Activated CD4-positive, CD25-positive, alpha-beta regulatory T cell treated with anti-CD3 and anti-CD28 coated beads, Interleukin-2, amount 50 U/mL, for 16 hours (primary cell): ENCODE data around the gene SKOR1.

ENCODE experiments used
- DNase-seq: peaks from one replicate; pipeline ENCODE4 v3.0.0-alpha.2; 2020; ENCODE audit warnings: low read depth, low spot score

Gene SKOR1

GRCh38 chr15:67820122-67820991 lies 5.0 kb upstream of the SKOR1 start:
- DNase-seq: no peak

DNA sequence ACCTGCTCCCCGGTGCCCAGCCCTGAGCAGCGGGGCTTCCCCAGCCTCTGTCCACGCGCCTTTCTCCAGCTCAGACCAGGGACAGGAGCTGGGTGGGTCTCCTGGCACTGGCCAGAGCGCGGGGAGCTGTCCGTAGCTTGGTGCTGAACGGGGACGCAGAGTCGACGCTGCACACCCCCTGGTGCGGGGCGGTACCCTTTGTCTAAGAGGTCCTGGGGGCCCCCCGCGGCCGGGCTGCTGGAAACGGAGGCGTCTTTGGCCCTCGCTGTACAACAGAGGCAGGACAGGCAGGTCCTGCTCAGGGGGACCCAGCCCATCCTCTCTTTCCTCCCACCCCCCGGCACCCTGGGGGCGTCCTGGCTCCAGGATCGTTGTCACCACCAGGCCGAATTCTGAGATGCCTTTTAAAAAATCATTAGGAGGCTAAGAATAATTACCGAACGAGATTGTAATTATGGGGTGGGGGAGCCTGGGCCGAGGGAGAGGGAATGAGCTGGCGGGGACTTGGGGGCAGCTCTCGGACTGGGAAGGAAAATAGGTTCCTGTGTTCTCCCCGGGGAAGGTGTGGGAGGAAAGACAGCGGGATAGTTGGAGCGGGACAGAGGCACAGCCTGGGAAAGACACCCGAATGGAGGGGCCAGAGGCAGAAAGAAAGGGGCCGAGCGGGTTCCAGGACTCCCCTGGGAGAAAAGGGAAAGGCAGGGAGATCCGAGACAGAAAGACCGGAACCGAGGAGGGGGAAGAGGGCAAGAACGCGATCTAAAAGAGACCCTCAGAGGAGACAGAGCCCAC lies 4.1 kb upstream of the SKOR1 start:
- no peak for DNase-seq

- no peak for DNase-seq
Measured at GRCh38 chr15:67821784-67822440, 3.4 kb upstream of the SKOR1 start.

DNA sequence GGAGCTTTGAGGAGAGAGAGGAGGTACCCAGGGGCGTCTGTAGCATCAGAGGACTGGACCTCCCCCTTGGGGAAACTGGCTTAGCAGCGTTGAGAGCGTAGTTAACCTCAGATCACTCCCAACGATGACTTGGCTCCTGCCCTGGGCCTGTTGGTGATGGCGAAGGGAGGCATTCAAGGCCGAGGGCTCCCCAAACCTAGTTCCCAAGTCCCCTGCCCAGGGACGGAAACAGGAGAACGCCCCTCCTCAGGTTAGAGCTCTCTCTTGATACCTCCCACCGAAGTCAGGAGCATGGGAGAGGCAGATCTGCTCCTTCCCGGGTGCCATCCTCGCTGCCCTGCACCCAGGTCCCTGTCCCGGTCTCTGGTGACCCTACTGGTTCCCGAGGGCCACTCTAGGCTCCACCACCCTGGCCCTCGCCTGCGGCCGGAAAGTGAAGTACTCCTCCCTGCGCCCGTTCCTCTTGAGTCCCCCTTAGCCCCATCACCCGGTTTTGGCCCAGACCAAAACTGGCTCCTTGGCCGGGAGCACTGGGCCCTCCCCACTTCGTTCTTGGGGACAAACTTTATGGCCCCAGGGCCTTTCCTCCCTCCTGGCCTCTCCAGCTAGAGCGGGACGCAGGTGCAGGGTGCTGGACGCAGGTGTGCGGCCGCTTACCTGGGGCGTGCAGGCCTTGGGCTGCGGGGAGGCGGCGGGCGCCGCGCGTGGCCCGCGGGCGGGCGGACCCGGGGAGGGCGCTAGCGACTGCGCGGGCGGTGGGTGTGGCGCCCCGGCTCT lies 2.6 kb upstream of the SKOR1 start:
- no peak for DNase-seq

DNA sequence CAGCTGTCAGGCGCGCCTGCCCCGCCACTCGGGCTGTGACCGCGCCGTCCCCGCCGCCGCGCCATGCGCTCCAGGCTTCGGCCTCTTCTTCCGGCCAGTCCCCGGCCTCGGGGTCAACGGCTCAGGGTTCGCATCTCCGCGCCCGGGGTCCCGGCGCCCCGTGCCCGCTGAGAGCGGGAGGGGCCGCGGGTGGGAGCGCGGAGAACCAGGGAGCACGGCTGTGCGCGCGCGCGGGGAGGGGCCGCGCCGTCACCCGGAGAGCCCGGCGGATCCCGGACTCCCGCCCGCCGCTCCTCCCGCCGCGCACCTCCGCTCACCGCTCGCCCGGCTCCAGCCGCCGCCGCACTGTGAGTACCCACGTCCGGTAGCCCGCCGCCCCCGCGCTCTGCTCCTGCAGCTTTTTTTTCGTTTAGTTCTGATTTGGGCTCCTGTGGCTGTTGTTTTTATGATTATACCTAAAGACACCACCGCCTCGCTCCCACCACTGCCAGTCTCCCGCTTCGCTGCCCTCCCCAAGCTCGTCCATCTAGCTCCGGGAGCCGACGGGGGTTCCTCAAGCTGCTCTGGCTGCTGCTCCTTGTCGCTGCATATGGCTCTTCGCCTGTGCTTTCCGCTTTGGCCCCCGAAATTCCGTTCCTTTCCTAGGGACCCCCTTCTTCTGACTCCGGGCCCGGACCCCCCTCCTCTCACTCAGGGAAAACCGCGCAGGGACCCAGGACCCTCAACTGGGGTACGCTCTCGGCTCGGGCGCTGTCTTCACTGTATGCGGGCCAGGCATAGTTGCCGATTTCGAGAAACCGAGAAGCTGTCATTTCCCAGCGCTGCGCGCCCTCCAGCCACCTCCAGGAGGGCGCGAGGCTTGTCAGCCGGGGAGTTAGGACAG lies 1.8 kb upstream of the SKOR1 start:
- DNase-seq: no peak

DNA sequence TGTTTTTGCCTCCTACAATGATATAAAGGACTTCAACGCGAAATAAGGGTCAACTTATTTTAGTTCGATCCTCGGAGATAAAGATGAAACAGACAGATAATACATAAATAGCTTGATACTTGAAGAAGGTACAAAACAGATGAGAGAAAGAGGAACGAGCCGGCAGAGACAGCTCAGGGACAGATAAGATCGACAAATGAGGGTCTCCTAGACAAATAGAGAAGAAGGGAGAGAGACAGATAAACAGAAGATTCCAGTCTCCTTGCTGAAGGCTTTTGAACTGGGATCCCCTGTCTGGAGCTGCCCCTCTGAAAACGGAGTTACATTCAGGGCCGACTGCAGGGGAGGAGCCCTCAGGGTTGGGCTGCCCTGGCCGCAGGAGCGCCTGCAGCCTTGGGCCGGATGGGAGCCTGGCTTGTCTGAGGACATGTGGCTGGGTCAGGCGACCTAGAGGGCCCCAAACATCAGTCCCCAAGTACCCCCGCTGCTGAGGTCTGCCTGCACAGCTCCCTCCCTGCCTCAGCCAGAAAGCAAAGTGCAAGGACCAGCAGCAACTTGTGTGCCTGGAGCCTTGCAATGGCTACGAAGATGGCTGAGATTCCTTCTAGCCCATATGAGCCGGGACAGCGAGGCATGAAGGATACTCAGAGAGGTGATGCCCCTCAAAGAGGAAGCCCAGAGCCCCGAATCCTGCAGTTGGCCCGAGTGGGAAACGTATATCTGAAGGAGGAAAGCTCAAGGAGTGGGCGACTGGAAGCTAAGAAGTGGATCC lies 926 bp upstream of the SKOR1 start:
- no peak for DNase-seq

- DNase-seq: no peak
Measured at GRCh38 chr15:67825881-67826716, 790 bp downstream of the SKOR1 start.

DNA sequence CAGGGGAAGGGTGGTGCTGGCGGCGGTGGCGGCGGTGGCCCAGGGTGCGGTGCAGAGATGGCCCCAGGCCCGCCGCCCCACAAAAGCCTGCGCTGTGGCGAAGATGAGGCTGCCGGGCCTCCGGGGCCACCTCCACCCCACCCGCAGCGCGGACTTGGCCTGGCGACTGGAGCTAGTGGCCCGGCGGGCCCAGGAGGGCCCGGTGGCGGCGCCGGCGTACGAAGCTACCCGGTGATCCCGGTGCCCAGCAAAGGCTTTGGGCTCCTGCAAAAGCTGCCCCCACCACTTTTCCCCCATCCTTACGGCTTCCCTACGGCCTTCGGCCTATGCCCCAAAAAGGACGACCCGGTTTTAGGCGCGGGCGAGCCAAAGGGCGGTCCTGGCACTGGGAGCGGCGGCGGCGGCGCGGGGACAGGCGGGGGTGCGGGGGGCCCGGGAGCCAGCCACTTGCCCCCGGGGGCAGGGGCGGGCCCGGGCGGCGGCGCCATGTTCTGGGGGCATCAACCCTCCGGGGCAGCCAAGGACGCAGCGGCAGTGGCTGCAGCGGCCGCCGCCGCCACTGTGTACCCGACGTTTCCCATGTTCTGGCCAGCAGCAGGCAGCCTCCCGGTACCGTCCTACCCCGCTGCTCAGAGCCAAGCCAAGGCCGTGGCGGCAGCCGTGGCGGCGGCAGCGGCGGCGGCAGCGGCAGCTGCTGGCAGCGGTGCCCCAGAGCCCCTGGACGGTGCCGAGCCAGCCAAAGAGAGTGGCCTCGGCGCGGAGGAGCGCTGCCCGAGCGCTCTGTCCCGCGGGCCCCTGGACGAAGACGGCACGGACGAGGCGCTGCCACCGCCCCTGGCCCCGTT lies 1.6 kb downstream of the SKOR1 start:
- no peak for DNase-seq

DNA sequence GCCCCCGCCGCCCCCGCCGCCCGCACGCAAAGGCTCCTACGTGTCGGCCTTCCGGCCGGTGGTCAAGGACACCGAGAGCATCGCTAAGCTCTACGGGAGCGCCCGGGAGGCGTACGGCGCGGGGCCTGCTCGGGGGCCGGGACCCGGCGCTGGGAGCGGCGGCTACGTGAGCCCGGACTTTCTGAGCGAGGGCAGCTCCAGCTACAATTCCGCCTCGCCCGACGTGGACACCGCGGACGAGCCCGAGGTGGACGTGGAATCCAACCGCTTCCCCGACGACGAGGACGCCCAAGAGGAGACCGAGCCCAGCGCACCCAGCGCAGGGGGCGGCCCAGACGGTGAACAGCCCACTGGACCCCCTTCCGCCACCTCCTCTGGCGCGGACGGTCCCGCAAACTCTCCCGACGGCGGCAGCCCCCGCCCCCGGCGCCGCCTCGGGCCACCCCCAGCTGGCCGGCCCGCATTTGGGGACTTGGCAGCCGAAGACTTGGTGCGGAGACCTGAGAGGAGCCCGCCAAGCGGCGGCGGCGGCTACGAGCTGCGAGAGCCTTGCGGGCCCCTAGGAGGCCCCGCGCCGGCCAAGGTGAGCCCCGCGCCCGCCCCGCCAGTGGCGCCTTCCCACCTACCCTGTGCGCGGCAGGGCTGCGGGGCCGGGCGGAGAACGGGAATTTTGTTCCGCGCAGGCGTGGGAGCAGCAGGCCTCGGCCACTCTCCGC lies 2.4 kb downstream of the SKOR1 start:
- DNase-seq: no peak

DNA sequence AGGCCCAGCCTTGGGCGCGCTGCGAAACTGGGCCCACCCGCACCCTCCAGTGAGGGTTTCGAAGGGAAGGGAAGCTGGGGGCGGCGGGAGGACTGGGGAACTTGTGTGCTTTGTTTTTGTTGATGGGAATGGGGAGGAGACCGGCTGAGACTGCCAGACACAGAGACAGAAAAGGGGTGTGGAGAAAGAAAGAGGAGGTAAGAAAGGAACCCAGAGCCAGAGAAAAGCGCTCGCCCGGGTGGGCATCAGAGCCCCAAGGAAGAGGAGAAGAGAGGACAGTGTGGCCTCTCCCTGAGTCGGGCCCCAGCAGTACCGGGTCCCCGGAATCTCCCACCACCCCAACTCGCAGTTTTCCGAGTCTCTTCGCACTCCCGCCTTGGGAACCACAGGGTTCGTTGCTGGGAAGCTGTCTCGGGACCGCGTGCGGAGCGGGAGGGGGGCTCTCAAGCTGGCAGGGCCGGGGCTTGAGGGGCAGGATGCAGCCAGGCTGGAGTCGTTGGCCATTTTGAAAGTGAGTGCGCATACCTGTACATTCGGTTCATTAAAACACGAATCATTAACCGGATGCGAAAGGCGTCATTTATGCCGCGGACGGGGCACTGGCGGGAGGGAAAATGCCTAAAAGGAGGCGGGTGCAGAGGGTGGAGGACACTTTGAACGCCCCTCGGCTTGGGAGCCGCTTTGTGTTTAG lies 3.1 kb downstream of the SKOR1 start:
- DNase-seq: no peak

DNA sequence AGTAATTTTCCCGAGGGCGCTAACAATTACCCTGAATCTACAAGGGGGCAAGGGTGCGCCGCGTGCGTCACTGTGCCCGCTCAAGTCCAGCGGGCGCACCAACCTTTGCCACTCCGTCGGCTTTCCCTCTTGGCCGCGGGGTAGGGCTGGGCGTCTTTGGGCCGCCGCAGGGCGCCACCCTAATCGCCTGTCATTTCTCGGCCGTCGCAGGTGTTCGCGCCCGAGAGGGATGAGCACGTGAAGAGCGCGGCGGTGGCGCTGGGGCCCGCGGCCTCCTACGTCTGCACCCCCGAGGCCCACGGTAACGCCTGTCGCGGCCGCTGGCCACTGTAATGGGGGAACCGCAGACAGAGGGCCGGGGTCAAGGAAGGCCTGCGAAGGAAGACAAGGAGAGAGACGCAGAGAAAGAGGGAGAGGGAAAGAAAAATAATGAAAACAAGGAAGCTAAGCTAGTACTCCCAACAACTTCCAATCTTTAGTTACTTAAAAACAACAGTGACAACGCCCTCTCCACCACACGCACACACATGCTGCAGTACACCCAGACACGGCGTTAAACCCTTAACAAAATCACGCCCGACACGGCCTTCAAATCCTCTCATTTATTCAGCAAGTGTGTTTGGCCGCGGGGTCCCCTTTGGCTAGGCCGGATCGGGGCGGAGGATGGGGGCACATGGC lies 3.8 kb downstream of the SKOR1 start:
- DNase-seq: no peak

- DNase-seq: no peak
Measured at GRCh38 chr15:67829647-67830504, 4.6 kb downstream of the SKOR1 start.

DNA sequence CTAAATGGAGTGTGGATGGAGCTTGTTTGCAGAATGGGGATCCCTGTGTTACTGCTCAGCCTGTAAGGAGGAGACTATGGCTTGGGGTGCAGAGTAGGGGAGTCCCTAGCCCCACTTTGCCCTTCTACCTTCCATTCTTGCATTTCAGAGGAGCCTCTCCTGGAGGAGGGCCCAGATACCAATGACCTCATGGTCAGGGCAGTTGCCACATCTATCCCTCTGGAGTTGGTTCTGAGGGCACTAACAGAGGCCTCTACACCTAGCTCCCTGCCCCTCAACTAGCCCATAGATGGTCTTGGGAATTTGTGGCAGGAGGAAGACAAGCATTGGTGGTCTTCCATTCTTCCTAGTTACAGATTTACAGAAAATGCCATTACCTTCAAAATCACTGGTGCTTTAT lies 6.1 kb downstream of the SKOR1 start:
- DNase-seq: no peak

DNA sequence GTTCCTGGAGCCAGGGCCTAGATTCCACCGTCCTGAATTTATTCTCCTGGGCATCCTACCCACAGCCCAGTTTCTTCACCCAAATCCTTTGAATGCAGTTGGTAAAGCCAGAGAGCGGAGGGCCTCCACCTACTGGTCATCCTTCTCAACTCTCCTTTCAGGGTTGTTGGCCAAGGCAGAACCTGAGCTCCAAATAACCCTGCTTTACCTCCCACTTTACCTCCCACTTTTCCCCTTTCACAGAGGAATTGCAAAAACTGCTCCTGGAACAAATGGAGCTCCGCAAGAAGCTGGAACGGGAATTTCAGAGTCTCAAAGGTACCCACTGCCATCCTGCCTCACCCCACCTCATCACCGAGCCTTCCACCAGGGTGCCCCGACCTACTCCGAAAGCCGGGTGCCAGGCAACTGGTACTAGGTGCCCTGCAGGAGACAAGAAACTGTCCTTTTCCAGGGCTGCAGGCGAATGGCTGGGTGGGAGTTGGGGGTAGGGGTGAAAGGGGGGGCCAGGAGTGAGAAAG lies 6.8 kb downstream of the SKOR1 start:
- no peak for DNase-seq
